MM.1S (cell line): ENCODE measurements around the gene C3orf85.

Source experiments
- DNase-seq: peaks from one replicate; pipeline ENCODE4 v3.0.0-alpha.2; 2015
- H2AFZ ChIP-seq: fragments of 300-600 bp; sonication (generic); 2 replicates; pipeline ENCODE4 v1.6.0; 2016; ENCODE audit warnings: antibody characterized with exemption, low read length
- H3F3A ChIP-seq: fragments of 300-600 bp; sonication (generic); 2 replicates; pipeline ENCODE4 v1.6.1; 2016; ENCODE audit warnings: mild to moderate bottlenecking, antibody characterized with exemption, low read length, moderate library complexity, mixed read lengths; ENCODE audit not compliant: insufficient read depth
- H3K27ac ChIP-seq: fragments of 300-600 bp; sonication (generic); 2 replicates; pipeline ENCODE4 v1.5.1; 2016; ENCODE audit warnings: mild to moderate bottlenecking, low read length
- H3K27me3 ChIP-seq: fragments of 300-600 bp; sonication (generic); replicated peaks from 2 replicates; pipeline ENCODE4 v1.6.0; 2016; ENCODE audit warnings: low read length; ENCODE audit not compliant: insufficient read depth
- H3K36me3 ChIP-seq: fragments of 300-600 bp; sonication (generic); replicated peaks from 2 replicates; pipeline ENCODE4 v1.6.1; 2016; ENCODE audit warnings: mild to moderate bottlenecking, low read length, mixed read lengths; ENCODE audit not compliant: insufficient read depth
- H3K4me1 ChIP-seq: fragments of 300-600 bp; sonication (generic); 2 replicates; pipeline ENCODE4 v1.6.1; 2016; ENCODE audit warnings: low read length, mixed read lengths
- H3K4me2 ChIP-seq: fragments of 300-600 bp; sonication (generic); 2 replicates; pipeline ENCODE4 v1.6.0; 2016; ENCODE audit warnings: low read depth, low read length
- H3K4me3 ChIP-seq: fragments of 300-600 bp; sonication (generic); 2 replicates; pipeline ENCODE4 v1.5.1; 2016; ENCODE audit warnings: low read length, mixed read lengths
- H3K79me2 ChIP-seq: fragments of 300-600 bp; sonication (generic); 2 replicates; pipeline ENCODE4 v1.6.1; 2016; ENCODE audit warnings: mixed run types, low read length, mixed read lengths
- H3K9ac ChIP-seq: fragments of 300-600 bp; sonication (generic); 2 replicates; pipeline ENCODE4 v1.6.1; 2016; ENCODE audit warnings: low read length, mixed read lengths
- H3K9me2 ChIP-seq: fragments of 300-600 bp; sonication (generic); replicated peaks from 2 replicates; pipeline ENCODE4 v1.6.1; 2016; ENCODE audit warnings: mild to moderate bottlenecking, low read length, mixed read lengths; ENCODE audit not compliant: insufficient read depth
- H3K9me3 ChIP-seq: fragments of 300-600 bp; sonication (generic); replicated peaks from 2 replicates; pipeline ENCODE4 v1.6.1; 2016; ENCODE audit warnings: mild to moderate bottlenecking, low read length, mixed read lengths; ENCODE audit not compliant: insufficient read depth
- H4K20me1 ChIP-seq: fragments of 300-600 bp; sonication (generic); 2 replicates; pipeline ENCODE4 v1.6.1; 2016; ENCODE audit warnings: mild to moderate bottlenecking, low read length, moderate library complexity, mixed read lengths; ENCODE audit not compliant: insufficient read depth
- CTCF ChIP-seq: fragments of 300-600 bp; sonication (generic); IDR thresholded peaks from 2 replicates; pipeline ENCODE4 v1.5.1; 2016; ENCODE audit warnings: antibody characterized with exemption, low read length, mixed read lengths
- EZH2 ChIP-seq: fragments of 300-600 bp; sonication (generic); optimal IDR thresholded peaks from 2 replicates; pipeline ENCODE3; 2017; ENCODE audit warnings: low read depth, mild to moderate bottlenecking, antibody characterized with exemption, low read length, mixed read lengths
- EZH2phosphoT487 ChIP-seq: fragments of 300-600 bp; sonication (generic); IDR thresholded peaks from 2 replicates; pipeline ENCODE4 v1.6.1; 2018; ENCODE audit warnings: antibody characterized with exemption, low read length

Gene C3orf85

DNA sequence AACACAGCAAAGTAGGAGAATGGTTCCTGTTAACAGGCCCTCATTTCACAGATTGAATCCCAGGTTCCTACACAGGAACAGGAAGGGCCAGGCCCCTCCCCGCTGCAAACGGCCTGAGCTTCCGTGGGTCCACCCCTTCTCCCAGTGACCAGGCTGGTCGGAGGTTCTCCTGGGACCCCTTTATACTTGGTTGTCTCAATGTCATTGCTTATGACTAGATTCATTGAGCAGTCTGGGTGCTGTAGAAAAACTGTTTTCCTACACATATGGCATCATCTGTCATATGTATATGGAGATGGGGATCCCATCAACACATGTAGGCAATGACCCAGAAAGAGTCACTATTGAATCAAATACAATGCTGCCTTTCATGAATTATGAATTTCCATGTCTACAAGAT lies 3.8 kb downstream of the C3orf85 start:
- H3K4me2 ChIP-seq, result no peak overlapping the region
- no peak overlapping the region for H3K9ac ChIP-seq
- H4K20me1 ChIP-seq, result no peaks in the 10 kb centered on the region
- H3K27ac ChIP-seq, result no peak overlapping the region
- no peaks in the 10 kb centered on the region for H3K79me2 ChIP-seq
- DNase-seq, result no peak
- TF ChIP-seq EZH2 (no peak), EZH2phosphoT487 (no peak), CTCF (no peak)
- no peak overlapping the region for H2AFZ ChIP-seq
- H3K4me1 ChIP-seq, result no peaks in the 10 kb centered on the region
- H3K36me3 ChIP-seq, result no peaks in the 10 kb centered on the region
- no peaks in the 10 kb centered on the region for H3K9me2 ChIP-seq
- no peaks in the 10 kb centered on the region for H3K27me3 ChIP-seq
- no peaks in the 10 kb centered on the region for H3K9me3 ChIP-seq
- H3F3A ChIP-seq, result no peaks in the 10 kb centered on the region
- H3K4me3 ChIP-seq, result no peak overlapping the region

- Histone ChIP-seq H3K9me2 (no peaks in the 10 kb centered on the region), H3K36me3 (no peaks in the 10 kb centered on the region), H3K27ac (no peak overlapping the region), H2AFZ (no peak overlapping the region), H3K27me3 (no peaks in the 10 kb centered on the region), H3K4me1 (no peaks in the 10 kb centered on the region), H3K4me3 (no peak overlapping the region), H3K9me3 (no peaks in the 10 kb centered on the region), H3F3A (no peaks in the 10 kb centered on the region), H3K4me2 (no peak overlapping the region), H4K20me1 (no peaks in the 10 kb centered on the region), H3K9ac (no peak overlapping the region), H3K79me2 (no peaks in the 10 kb centered on the region)
- TF ChIP-seq EZH2phosphoT487 (no peak), CTCF (no peak), EZH2 (no peak)
- DNase-seq, result no peak
Observed at GRCh38 chr3:109143646-109144045, 7.1 kb downstream of the C3orf85 start.

DNA sequence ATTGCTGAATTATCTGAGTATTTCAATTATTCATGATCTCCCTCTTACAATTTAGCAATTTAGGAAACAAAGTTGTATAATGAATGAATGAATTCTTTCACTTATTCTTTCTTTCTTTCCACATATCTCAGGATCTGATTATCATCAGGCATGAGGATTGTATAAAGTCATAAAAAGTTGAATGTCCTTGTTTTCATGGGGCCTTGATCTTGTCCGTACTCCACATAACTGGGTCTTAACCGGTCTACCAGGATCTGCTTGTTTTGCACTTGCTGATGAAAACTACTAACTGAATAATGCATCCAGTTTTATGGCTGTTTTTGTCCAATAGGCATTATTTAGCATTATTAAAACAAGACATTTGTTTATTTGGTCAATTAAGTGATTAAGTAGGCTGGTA lies 12.6 kb downstream of the C3orf85 start:
- no peak for DNase-seq
- Histone ChIP-seq H3K9me3 (no peaks in the 10 kb centered on the region), H3K4me2 (no peak overlapping the region), H3K4me1 (no peaks in the 10 kb centered on the region), H3K27ac (no peak overlapping the region), H3K36me3 (no peaks in the 10 kb centered on the region), H2AFZ (no peak overlapping the region), H3K9ac (no peak overlapping the region), H3K9me2 (no peaks in the 10 kb centered on the region), H3K79me2 (no peaks in the 10 kb centered on the region), H3K27me3 (no peaks in the 10 kb centered on the region), H3F3A (no peaks in the 10 kb centered on the region), H3K4me3 (no peak overlapping the region), H4K20me1 (no peaks in the 10 kb centered on the region)
- no peak for TF ChIP-seq EZH2phosphoT487
- TF ChIP-seq EZH2, result no peak
- no peak for TF ChIP-seq CTCF

DNA sequence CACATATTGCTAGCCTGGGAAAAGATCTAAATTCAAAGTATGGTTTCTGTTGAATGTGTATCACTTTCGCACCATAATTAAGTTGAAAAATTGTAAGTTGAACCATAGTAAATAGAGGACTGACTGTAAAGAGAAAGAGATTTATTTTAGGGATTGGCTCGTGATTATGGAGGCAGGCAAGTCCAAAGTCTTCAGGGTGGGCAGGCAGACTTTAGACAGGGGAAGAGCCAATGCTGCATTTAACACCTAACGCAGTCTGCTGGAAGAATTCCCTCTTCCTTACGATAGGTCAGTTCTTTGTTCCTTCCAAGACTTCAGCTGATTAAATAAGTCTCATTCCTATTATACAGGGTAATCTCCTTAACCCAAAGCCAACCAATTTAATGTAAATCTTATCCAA lies 15.8 kb downstream of the C3orf85 start:
- Histone ChIP-seq H3K9me2 (no peaks in the 10 kb centered on the region), H3K9ac (no peak overlapping the region)

More for the DNA sequence above, 15.8 kb downstream of the C3orf85 start:
- no peak overlapping the region for H3K4me2 ChIP-seq
- no peak overlapping the region for H3K27ac ChIP-seq
- H3K27me3 ChIP-seq, result no peaks in the 10 kb centered on the region
- H2AFZ ChIP-seq, result no peak overlapping the region
- no peaks in the 10 kb centered on the region for H4K20me1 ChIP-seq
- no peak for TF ChIP-seq EZH2phosphoT487
- no peaks in the 10 kb centered on the region for H3K36me3 ChIP-seq
- no peaks in the 10 kb centered on the region for H3K79me2 ChIP-seq
- no peaks in the 10 kb centered on the region for H3K4me1 ChIP-seq
- DNase-seq, result no peak
- no peaks in the 10 kb centered on the region for H3K9me3 ChIP-seq
- H3F3A ChIP-seq, result no peaks in the 10 kb centered on the region
- H3K4me3 ChIP-seq, result no peak overlapping the region
